Type B pancreatic cell (in vitro differentiated cells): Measurements from ENCODE around the gene GMDS. TPM values are rescaled to one million over a fixed set of nuclear protein-coding genes. Genes with fewer than 3 reads are reported as not detected.
A peak's percentile ranks its signal among the peaks of the same experiment; 100 is the strongest.

Experiments
- DNase-seq: peaks from one replicate; pipeline ENCODE4 v3.0.0; 2021; ENCODE audit warnings: mixed read lengths; ENCODE audit not compliant: unreplicated experiment; ENCODE audit errors: extremely low spot score
- H3K27ac Mint-ChIP-seq: 2 replicates; pipeline ENCODE4 v1.8.0; 2021; ENCODE audit warnings: mild to moderate bottlenecking, mixed read lengths
- H3K27me3 Mint-ChIP-seq: 2 replicates; pipeline ENCODE4 v1.8.0; 2021; ENCODE audit warnings: mixed read lengths
- H3K36me3 Mint-ChIP-seq: 2 replicates; pipeline ENCODE4 v1.8.0; 2021; ENCODE audit warnings: mixed read lengths
- H3K4me1 Mint-ChIP-seq: one replicate; pipeline ENCODE4 v1.8.0; 2021; ENCODE audit warnings: mixed read lengths; ENCODE audit not compliant: unreplicated experiment
- H3K4me3 Mint-ChIP-seq: 2 replicates; pipeline ENCODE4 v1.8.0; 2021; ENCODE audit warnings: mild to moderate bottlenecking, mixed read lengths
- H3K9me3 Mint-ChIP-seq: 2 replicates; pipeline ENCODE4 v1.8.0; 2021; ENCODE audit warnings: mixed read lengths
- CTCF ChIP-seq: fragments of 200-600 bp; sonication (generic); conservative IDR thresholded peaks from 2 replicates; pipeline ENCODE4 v1.5.0; 2021; ENCODE audit warnings: antibody characterized with exemption, mild to moderate bottlenecking
- total RNA-seq: library from RNA; stranded (reverse); gene quantifications from 2 replicates; pipeline ENCODE4 v1.2.1, GENCODE V29; 2021; ENCODE audit warnings: low replicate concordance

Gene GMDS
- total RNA-seq, 1 donor from 2014 or later = 41.3 TPM

DNA sequence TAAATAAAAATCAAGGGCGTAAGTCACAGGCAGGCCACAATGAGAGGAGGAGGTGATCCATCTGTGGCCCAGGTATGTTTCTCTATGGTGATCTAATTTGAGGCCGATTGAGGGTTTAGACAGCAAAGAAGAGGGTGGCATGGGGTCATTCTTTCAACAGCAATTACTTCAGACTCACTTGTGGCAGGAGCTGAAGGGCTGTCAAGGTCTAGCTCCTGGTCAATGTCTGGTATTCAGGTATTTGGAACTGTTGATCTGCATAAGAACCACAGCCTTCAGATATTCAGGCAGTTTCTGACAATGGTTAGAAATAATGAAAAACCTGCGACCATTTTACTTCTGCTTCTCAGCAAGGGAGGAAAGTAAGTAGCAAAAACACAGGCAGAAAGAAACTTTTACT is 376.1 kb downstream of the GMDS start:
- DNase-seq = no peak
- no peak for TF ChIP-seq CTCF
- Mint-ChIP-seq H3K27ac (no peak overlapping the region), H3K27me3 (peaks cover 63% of the 10 kb centered on the region), H3K4me3 (no peak overlapping the region), H3K9me3 (no peaks in the 10 kb centered on the region), H3K36me3 (no peaks in the 10 kb centered on the region), H3K4me1 (peaks cover 52% of the 10 kb centered on the region)

DNA sequence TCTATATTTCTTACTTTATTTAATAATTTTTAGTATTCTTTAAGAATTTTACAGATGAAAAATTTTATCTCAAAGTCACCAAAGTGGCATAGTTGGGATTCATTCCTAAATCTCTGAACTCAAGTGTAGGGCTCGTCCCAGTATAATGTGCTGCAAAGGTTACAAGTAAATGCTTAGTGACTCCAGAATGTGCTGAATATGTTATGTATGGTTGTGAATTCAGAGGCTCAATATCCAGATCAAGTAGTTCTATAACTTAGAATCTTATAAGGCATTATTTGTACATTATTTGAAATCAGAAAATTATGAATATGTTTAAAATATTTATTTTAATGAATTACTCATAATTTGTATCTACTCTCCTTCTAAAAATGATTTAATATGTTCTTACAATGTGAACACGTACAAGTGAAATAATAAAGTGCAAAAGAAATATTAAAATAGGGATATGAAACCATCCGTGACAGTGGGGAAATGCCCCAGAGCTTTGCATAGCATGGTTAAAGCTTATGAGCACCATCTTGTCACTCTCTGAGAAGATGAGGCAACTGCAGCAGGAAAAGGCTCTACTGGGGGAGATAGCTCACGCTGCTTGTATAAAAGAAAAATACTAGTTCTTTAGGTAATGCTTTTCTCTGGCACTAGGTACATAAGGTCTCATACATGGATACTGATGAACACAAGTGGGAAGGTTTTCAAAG is 376.7 kb downstream of the GMDS start:
- H3K36me3 Mint-ChIP-seq = no peaks in the 10 kb centered on the region
- H3K9me3 Mint-ChIP-seq = no peaks in the 10 kb centered on the region
- H3K27ac Mint-ChIP-seq = no peak overlapping the region
- H3K4me1 Mint-ChIP-seq = peaks cover 53% of the 10 kb centered on the region
- DNase-seq = no peak
- H3K27me3 Mint-ChIP-seq = peaks cover 59% of the 10 kb centered on the region
- no peak for TF ChIP-seq CTCF
- H3K4me3 Mint-ChIP-seq = no peak overlapping the region

DNA sequence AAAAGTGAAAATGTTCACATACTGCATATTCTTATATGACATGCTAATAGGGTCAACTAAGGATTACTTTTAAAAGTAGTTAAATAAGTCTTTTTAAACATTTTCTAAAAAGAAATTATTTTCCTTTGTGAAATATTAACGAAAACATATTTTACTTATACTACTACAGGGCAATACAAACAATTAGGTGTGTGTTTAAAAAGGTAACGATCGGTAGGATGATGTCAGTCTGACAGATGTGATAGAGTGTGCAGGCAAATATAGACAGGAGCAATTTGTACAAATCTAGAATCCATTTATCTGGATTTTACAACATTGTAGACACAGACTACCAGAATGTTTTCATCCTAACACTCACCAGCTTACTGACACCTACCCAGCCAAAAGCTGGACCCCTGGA is 378.2 kb downstream of the GMDS start:
- no peaks in the 10 kb centered on the region for H3K9me3 Mint-ChIP-seq
- DNase-seq = no peak
- no peak overlapping the region for H3K4me3 Mint-ChIP-seq
- TF ChIP-seq CTCF = no peak
- peaks cover 44% of the 10 kb centered on the region for H3K4me1 Mint-ChIP-seq
- peaks cover 50% of the 10 kb centered on the region for H3K27me3 Mint-ChIP-seq
- H3K36me3 Mint-ChIP-seq = no peaks in the 10 kb centered on the region
- H3K27ac Mint-ChIP-seq = no peak overlapping the region

GRCh38 chr6:1865585-1865984 is 379.8 kb downstream of the GMDS start:
- DNase-seq = no peak
- Mint-ChIP-seq H3K4me1 (peaks cover 41% of the 10 kb centered on the region), H3K4me3 (peak overlapping the region; percentile 10), H3K27me3 (peaks cover 52% of the 10 kb centered on the region), H3K36me3 (peaks cover 4% of the 10 kb centered on the region), H3K9me3 (no peaks in the 10 kb centered on the region), H3K27ac (peak overlapping the region; percentile 29)
- no peak for TF ChIP-seq CTCF

DNA sequence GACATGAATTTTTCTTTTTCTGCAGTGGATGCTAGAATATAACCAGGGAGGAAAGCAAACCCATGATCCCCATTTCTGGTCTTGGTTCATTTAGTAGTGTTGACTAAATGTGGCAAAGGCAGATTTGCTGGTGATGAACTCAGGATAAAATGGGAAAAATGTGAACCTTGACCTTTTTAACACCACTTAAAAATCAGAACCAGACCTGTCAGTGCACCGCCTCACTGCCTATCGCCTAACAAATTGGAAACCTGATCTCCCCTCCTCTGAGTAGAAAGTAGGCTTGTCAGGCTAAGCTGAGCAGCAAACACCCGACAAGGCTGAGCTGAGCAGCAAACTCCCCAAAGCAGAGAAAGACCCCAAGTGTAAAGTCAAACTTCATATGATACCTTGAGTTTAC is 380.9 kb downstream of the GMDS start:
- Mint-ChIP-seq H3K27ac (no peak overlapping the region), H3K36me3 (peaks cover 4% of the 10 kb centered on the region), H3K27me3 (peaks cover 49% of the 10 kb centered on the region), H3K9me3 (no peaks in the 10 kb centered on the region), H3K4me1 (peaks cover 33% of the 10 kb centered on the region), H3K4me3 (peak overlapping the region; percentile 62)
- TF ChIP-seq CTCF = no peak
- no peak for DNase-seq
